ENCODE data around the gene ADGRE2.
A peak's percentile ranks its signal among the peaks of the same experiment; 100 is the strongest.
"Not testable (repeated sequence)": the region's sequence is repeated elsewhere in the genome, so short reads cannot be mapped to it uniquely, and the experiment has no call there.

The ADGRE2 gene

DNA sequence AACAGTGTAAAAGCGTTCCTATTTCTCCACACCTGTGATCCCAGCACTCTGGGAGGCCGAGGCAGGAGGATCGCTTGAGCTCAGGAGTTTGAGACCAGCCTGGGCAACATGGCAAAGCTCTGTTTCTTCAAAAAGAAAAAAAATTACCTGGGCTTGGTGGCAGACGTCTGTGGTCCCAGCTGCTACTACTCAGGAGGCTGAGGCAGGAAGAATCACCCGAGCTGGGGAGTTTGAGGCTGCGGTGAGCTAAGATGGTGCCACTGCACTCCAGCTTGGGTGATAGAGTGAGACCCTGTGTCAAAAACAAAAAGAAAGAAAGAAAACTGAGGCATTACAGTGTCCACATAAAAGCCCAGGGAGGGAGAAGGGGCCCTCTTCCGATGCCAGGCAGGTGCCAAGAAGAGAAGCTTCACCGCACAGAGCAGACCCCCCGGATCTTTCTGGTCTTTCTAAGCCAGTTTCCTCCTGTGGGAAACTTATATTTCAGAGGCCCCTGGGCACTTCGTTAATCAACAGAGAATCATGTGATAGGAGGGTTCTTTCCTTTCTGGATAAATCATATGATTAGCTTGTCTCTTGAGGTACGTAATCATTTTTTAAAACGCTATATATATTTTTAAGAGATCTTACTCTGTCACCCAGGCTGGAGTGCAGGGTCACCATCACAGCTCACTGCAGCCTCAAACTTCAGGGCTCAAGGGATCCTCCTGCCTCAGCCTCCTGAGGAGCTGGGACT, at the start of gene ADGRE2:
ADGRE2 (minus strand) TSS at position 451 of the 736 bp plus-strand sequence. CDS start 1,804 bp downstream, outside the sequence.
- H3K4me2 ChIP-seq = peak within 1 kb of the TSS; percentile 43 to 77 (median 63)
- H3K9ac ChIP-seq = peak within 1 kb of the TSS in 5 of 11 experiments; percentile 1 to 51 (median 9); a peak in 2 of 22 replicates
- H4K20me1 ChIP-seq = peaks cover 0 to 28% (median 6%) of the 10 kb centered on the region in 11 experiments; a peak in 11 of 22 replicates
- H3K27me3 ChIP-seq = peaks cover 0 to 15% (median 5%) of the 10 kb centered on the region in 11 experiments; a peak in 6 of 22 replicates
- not testable (repeated sequence) for H3K4me3 ChIP-seq; H3K9me3 ChIP-seq (replicated peaks in 1 of 11)
- peaks cover 64 to 93% (median 78%) of the 10 kb centered on the region in 10 experiments for H3K4me1 ChIP-seq
- H3K27ac ChIP-seq = peak within 1 kb of the TSS in 10 of 11 experiments; percentile 7 to 37 (median 30); a peak in 12 of 22 replicates
- peaks cover 0 to 21% (median 6%) of the 10 kb centered on the region in 11 experiments; a peak in 14 of 22 replicates for H3K36me3 ChIP-seq

DNA sequence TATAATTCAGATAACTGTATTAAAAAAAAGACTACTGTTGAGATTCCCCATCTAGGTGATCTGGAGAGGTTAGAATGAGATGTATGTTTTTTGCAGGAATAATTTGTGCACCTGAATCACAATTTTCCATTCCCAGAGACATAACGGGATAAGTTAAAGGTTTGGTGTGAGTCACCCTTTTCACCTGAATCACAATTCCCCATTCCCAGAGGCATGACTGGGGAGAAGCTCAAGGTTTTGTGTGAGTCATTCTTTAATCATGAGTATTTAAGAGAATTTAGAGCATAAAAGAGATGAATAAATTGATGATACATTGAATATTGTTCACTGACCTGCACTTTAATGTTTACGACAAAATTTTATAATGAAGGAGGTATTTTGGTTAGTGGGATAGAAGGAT, 47.6 kb upstream of the ADGRE2 start:
- Histone ChIP-seq H3K27me3 (no peaks in the 10 kb centered on the region), H3K4me3 (no peak overlapping the region), H3K4me2 (no peak overlapping the region), H3K4me1 (peaks cover 13 to 24% (median 17%) of the 10 kb centered on the region in 10 experiments; a peak in 18 of 20 replicates), H3K9ac (no peak overlapping the region), H4K20me1 (no peaks in the 10 kb centered on the region), H3K36me3 (no peaks in the 10 kb centered on the region), H3K27ac (no peak overlapping the region), H3K9me3 (replicated peaks in 1 of 11) (peaks cover 0 to 21% (median 15%) of the 10 kb centered on the region in 11 experiments; a peak in 12 of 22 replicates)
- no peak for TF ChIP-seq Cebpa-rat (IDR thresholded peaks at IDR 0.05)

DNA sequence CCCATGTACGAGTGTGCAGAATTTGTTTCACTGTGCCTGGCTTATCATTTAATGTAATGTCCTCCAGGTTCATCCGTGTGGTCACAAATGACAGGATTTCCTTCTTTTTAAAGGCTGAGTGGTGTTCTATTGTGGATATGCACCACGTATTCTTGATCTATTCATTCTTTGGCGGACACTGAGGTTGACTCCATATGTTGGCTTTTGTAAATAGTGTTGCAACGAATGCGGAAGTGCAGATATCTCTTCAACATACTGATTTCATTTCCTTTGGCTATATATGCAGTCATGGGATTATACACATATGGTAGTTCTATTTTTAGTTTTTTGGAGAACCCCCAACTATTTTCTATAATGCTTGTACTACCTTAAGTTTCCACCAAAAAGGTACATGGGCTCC, 43.6 kb upstream of the ADGRE2 start:
- H3K27ac ChIP-seq = peak overlapping the region in 9 of 11 experiments; percentile 9 to 51 (median 43); a peak in 16 of 22 replicates

DNA sequence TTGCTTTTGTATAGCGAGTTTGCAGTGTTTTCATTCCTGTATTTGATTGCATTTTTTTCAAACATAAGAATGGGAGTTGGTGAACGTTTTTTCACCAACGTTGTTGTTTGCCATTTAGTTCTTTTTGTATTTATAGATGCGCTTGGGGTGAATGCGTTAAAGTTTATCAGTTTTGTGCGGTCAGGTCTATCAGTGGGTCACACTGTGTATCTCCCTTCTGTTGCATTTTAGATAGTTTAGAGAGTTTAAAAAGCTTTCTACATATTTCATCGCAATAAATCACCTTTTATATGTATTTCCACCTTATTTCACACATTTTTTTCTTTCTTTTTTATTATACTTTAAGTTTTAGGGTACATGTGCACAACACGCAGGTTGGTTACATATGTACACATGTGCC, 40.2 kb upstream of the ADGRE2 start:
- Histone ChIP-seq H3K4me3 (no peak overlapping the region), H3K4me2 (no peak overlapping the region), H3K4me1 (peaks cover 9 to 20% (median 17%) of the 10 kb centered on the region in 10 experiments; a peak in 18 of 20 replicates), H3K9ac (no peak overlapping the region), H3K9me3 (replicated peaks in 1 of 11) (peaks cover 0 to 7% (median 0%) of the 10 kb centered on the region in 11 experiments; a peak in 4 of 22 replicates), H3K27me3 (no peaks in the 10 kb centered on the region), H3K36me3 (no peaks in the 10 kb centered on the region), H4K20me1 (no peaks in the 10 kb centered on the region), H3K27ac (no peak overlapping the region)
- no peak for TF ChIP-seq Cebpa-rat (IDR thresholded peaks at IDR 0.05)

More for the DNA sequence above, 43.6 kb upstream of the ADGRE2 start:
- H3K27me3 ChIP-seq = no peaks in the 10 kb centered on the region
- no peak overlapping the region for H3K9ac ChIP-seq
- H3K4me3 ChIP-seq = no peak overlapping the region
- H3K36me3 ChIP-seq = no peaks in the 10 kb centered on the region
- H4K20me1 ChIP-seq = no peaks in the 10 kb centered on the region
- TF ChIP-seq Cebpa-rat (IDR thresholded peaks at IDR 0.05) = peak in 2 of 11 experiments; percentile 33 to 38; a peak in 2 of 22 replicates
- H3K4me1 ChIP-seq = peaks cover 9 to 20% (median 17%) of the 10 kb centered on the region in 10 experiments; a peak in 18 of 20 replicates
- peaks cover 0 to 26% (median 15%) of the 10 kb centered on the region in 11 experiments; a peak in 12 of 22 replicates for H3K9me3 ChIP-seq (replicated peaks in 1 of 11)
- peak overlapping the region; percentile 10 to 51 (median 30); a peak in 16 of 22 replicates for H3K4me2 ChIP-seq

DNA sequence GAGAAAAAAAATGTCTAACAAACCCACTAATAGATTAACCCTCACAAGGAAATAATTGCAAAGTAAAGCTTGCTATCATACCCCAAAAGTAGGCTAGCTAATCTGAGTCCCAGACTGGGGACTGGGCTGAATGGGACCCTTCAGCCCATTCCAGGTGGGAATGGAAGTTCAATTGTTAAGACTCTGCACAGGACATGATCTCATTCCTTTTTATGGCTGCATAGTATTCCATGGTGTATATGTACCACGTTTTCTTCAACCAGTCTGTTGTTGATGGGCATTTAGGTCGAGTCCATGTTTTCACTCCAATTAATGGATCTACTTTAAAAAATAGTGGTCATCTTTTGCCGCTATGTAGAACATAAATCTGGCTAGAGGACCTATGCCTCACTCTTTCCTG, 38.7 kb upstream of the ADGRE2 start:
- Histone ChIP-seq H4K20me1 (no peaks in the 10 kb centered on the region), H3K27ac (no peak overlapping the region), H3K4me2 (no peak overlapping the region), H3K4me1 (peaks cover 2 to 10% (median 8%) of the 10 kb centered on the region in 10 experiments; a peak in 17 of 20 replicates), H3K9ac (no peak overlapping the region), H3K4me3 (no peak overlapping the region), H3K36me3 (no peaks in the 10 kb centered on the region), H3K9me3 (replicated peaks in 1 of 11) (peaks cover 0 to 7% (median 0%) of the 10 kb centered on the region in 11 experiments; a peak in 4 of 22 replicates), H3K27me3 (no peaks in the 10 kb centered on the region)
- no peak for TF ChIP-seq Cebpa-rat (IDR thresholded peaks at IDR 0.05)

DNA sequence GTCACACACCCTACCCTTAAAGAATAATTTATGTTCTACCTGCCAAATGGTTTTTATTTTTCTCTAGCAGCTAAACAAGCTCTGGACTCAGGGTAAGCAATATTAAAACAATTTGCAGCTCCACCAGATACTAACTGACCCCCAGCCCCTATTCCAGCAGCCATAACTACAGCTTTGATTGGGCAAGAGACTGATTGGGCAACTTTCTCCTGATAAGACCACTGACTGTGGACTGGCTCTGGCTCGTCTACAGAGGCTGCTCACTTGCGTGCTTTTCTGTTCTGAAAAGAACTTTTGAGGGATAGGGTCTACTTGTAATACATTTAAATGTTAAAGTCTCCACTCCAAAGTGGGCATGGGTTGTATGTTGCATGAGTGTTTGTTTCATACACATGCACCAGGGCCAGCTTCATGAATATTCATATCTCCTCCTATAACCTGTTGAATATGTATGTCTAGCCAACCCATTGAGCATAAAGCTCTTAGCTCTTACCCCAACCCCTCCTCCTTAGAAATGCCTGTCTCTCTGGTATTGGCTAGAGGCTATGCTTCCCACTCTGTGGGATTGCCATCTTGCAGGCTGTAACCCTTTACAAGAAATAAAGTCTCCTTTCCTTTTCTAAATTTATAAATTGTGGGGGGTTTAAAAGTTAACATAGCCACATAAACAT, 36.8 kb upstream of the ADGRE2 start:
- Histone ChIP-seq H3K4me2 (no peak overlapping the region), H3K36me3 (no peaks in the 10 kb centered on the region), H3K27ac (no peak overlapping the region), H3K9ac (no peak overlapping the region), H3K27me3 (no peaks in the 10 kb centered on the region), H3K9me3 (replicated peaks in 1 of 11) (peaks cover 0 to 7% (median 0%) of the 10 kb centered on the region in 11 experiments; a peak in 4 of 22 replicates), H4K20me1 (no peaks in the 10 kb centered on the region), H3K4me1 (peaks cover 0 to 5% (median 0%) of the 10 kb centered on the region in 10 experiments; a peak in 4 of 20 replicates), H3K4me3 (no peak overlapping the region)
- TF ChIP-seq Cebpa-rat (IDR thresholded peaks at IDR 0.05) = no peak

DNA sequence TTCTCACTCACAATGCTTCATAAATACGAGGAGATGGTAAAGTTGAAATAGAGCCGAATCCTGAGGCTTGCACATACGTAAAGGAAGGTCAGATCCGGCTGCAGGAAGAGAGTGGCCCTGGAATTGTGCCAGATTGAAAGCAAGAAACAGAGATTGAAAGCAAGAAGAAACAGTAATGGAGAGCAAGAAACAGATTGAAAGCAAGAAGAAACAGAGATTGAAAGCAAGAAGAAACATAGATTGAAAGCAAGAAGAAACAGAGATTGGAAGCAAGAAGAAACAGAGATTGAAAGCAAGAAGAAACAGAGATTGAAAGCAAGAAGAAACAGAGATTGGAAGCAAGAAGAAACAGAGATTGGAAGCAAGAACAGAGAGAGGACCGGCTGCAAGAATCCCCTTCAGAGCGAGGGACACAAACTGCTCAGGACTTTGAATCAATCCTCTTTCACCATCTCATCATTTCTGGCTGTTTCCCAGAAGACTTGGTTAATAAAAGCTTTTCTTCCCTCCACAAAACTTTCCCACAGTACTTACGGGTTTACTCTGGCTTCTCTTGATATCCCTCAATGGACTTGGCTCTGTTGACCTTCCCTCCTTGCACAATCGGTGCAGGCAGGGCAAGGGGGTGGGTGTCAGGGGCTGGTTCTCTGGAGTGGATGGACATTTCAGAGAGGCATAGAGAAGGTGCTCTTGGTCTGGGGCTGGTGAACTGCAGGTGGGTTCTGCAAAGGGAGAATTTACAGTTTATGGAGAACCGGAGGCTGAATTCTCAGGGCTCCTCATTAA, 31.1 kb upstream of the ADGRE2 start:
- Histone ChIP-seq H3K27me3 (no peaks in the 10 kb centered on the region), H3K27ac (no peak overlapping the region), H3K4me2 (peak overlapping the region in 9 of 11 experiments; percentile 0 to 58 (median 6); a peak in 8 of 22 replicates), H4K20me1 (no peaks in the 10 kb centered on the region), H3K9ac (no peak overlapping the region), H3K36me3 (no peaks in the 10 kb centered on the region), H3K9me3 (replicated peaks in 1 of 11) (no peaks in the 10 kb centered on the region), H3K4me1 (peaks cover 0 to 21% (median 9%) of the 10 kb centered on the region in 10 experiments; a peak in 12 of 20 replicates), H3K4me3 (no peak overlapping the region)
- TF ChIP-seq Cebpa-rat (IDR thresholded peaks at IDR 0.05) = no peak

DNA sequence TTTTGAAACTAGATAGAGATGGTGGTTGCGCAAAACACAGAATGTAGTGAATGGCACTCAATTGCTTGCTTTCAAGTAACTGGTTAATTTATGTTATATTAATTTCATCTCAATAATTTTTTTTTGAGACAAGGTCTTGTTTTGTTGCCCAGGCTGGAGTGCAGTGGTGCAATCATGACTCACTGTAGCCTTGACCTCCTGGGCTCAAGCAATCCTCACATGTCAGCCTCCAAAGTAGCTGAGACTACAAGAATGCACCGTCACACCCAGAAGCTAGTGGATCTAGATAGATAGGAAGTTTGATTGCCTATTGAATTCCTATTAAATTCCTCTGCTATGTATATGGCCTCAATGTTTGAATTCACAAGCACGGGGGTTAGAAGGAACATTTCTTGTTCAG, 26.4 kb upstream of the ADGRE2 start:
- no peaks in the 10 kb centered on the region for H3K27me3 ChIP-seq
- H3K36me3 ChIP-seq = no peaks in the 10 kb centered on the region
- H3K4me1 ChIP-seq = peaks cover 0 to 21% (median 8%) of the 10 kb centered on the region in 10 experiments; a peak in 11 of 20 replicates
- no peaks in the 10 kb centered on the region for H4K20me1 ChIP-seq
- H3K4me3 ChIP-seq = no peak overlapping the region
- no peak for TF ChIP-seq Cebpa-rat (IDR thresholded peaks at IDR 0.05)
- no peak overlapping the region for H3K9ac ChIP-seq
- no peak overlapping the region for H3K27ac ChIP-seq
- peaks cover 0 to 14% (median 0%) of the 10 kb centered on the region in 11 experiments; a peak in 4 of 22 replicates for H3K9me3 ChIP-seq (replicated peaks in 1 of 11)
- H3K4me2 ChIP-seq = peak overlapping the region in 2 of 11 experiments; percentile 2 to 42; a peak in 4 of 22 replicates
